Stimulated activated CD8-positive, alpha-beta memory T cell treated with anti-CD3 and anti-CD28 coated beads, Interleukin-12 subunit alpha, Interleukin-12 subunit beta, amount 100 ng/mL, for 4 hours (primary cell): ENCODE results near the gene SYMPK.
A peak's percentile ranks its signal among the peaks of the same experiment; 100 is the strongest.

ENCODE experiments used
- DNase-seq: peaks from one replicate; pipeline ENCODE4 v3.0.0-alpha.2; 2020; ENCODE audit warnings: low read depth

Gene SYMPK

DNA sequence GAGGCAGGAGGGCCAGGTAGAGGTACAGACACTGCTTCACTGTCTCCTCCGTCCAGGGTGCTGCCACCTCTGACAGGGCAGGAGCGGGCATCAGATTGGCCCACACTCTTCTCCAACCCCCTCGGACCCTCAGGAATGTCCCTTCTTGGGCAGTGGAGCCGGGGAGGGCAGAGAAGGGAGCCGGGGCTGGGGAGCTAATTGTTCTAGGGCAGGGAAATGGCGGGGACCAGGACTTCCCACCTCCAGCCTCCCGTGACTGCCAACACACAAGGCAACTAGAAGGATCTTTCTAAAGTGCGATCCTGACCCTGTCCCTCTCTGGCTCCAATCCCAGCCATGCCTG is 37.7 kb downstream of the SYMPK start:
- no peak for DNase-seq

DNA sequence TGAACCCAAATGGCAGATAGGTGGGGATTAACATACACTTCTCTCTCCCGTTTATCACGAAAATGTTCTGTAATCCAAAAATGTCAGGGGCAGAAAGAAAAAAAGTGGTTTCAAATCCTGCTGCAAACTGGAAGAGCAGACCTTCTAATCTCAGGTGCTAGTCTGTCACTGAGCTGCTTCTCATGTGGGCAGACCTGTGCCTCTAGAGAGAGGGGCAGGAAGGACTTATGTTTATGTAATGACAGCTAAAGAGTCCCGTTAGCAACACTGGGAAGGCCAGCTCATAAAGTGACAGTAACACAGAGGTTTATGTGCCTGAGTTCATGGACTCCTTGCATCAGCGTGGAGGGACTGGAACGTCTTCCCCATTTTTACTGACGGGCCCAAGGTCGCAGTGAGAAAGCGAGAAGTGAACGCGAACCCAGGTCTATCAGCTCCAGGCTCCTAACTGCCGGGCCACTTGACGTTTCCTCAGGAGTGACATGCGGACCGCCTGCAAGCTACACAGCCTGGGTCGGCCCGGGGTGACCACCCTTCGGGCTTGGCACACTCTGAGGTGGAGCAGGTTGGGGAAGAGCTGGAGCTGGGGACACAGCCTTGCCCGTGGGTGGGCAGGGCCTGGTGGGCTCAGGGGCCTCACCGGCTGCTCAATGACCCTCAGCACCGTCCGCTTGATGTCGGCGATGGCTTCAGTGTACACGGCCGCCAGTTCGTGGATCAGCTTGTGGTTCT is 38.2 kb downstream of the SYMPK start:
- DNase-seq = no peak

DNA sequence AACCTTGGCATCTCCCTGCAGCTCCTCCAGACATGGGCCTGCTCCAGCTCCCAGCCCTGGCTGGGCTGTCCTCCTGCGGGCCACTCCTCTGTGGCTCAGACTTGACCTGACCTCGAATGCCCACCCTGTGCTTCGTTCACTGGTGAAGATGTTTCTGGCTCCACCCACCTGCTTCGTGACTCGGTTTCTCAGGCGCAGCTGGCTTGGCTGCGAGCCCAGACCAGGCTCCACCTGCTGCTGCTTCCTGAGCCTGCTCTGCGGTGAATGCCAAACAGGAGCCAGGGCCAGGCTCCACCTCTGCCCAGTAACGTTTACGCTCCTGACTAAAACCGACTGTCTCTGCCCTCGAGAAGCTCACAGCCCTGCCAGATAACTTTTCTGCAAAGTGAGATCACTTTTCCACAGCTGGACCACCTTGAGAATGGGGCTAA is 38.9 kb downstream of the SYMPK start:
- no peak for DNase-seq

DNA sequence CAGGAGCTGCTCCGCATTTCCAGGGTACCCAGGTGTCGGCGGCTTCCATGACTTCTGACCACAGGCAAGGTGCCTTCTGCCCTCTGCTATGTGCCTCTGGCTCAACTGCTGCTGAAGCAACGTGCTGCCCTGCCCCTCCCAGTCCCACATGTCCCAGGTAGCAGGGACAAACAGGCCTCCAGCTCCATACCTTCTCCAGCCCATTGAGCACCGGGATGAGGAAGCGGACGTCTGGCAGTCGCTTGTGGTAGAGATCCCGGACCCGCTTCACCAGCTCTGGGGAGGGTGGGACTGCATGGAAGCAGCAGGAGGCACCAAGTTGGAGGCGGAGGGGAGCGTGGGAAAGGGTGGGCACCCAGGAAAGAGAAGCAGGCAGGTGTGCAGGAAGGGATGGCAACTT is 39.8 kb downstream of the SYMPK start:
- DNase-seq = no peak

DNA sequence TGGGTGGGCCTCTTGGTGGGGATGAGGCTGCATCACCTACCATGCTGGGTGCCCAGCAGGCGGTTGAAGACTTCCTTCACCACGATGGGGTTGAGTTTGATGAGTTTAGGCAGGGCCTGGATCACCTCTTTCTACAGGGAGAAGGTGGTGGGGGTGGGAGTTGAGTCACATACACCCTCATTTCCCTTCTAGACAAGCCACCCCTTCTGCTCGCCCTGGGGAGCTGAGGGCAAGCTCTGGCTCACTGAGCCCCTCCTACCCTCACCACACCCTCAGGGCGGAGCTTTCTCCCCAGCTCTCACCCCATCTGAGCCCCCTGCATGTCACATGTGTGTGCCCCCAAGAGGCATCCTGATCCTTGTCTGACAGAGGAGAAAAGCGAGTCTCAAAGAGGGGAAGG is 40.2 kb downstream of the SYMPK start:
- DNase-seq = no peak

DNA sequence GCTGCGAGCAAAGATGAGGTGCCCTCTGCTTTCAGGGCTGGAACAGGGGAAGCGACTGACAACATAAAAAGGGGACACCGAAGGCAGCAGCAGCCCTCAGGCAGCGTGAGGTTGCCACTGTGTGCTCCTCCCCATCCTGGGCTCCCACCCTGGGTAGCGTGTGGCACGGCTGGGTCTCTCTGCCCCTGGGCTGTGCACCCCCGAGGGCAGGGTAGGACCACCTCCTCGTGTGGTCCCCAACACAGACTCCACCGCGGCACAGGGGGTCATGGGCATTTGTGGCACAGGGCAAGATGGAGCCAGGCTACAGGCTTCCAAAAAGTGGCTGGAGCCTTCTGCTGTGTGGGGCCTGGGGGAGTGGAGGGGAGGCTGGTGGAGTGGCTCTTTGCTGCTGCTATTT is 41.4 kb downstream of the SYMPK start:
- no peak for DNase-seq

DNA sequence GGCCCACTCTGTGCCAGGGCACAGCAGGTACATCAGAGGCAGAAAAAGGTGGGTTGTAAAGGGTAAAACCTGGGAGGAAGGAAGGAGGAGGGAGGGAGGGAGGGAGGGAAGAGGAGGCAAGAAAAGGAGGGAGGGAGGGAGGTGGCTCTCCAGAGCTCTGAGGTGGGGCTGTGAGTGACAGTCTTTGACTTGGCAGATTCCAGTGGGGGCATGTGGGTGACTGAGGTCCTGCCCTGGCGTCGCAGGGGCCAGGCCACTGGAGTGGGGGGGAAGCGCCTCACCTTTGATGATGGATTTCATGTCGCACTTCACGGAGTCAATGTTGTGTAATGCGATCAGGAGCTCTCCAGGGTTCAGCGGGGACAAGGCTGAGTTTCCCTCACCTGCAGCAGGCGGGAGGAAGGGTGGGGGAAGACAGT is 41.8 kb downstream of the SYMPK start:
- DNase-seq = no peak

DNA sequence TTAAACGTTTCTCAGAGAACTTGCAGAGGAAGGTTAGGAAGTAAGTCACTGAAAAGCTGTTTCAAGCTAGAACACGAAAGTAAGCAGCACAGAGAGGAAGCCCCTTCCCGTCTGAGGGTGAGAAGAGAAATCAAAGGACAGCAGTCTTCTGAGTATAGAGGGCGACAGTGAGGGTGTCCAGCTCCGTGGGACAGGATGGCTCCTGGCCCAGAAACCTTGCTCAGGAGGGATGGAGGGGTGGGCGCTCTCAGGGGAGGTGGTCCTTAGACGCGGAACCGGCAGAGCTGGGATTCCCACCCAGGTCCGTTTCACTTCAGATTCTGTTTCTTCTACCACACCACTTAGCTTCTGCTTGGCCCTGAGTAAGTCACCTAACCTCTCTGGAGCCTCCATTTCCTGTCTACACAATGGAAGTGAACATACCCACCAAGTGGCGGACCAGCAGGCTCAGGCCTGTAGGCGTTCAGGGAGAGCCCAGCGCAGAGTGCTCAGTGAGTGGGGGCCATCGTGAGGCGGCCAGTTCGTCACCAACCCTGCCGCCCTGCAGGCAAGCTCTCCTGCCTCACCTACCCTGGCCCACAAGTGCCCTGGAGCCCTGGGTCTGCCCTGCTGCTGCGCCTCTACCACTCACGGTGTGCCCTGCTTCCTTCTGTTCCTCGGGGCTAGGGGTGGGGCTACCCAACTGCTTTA is 42.4 kb downstream of the SYMPK start:
- DNase-seq = no peak

DNA sequence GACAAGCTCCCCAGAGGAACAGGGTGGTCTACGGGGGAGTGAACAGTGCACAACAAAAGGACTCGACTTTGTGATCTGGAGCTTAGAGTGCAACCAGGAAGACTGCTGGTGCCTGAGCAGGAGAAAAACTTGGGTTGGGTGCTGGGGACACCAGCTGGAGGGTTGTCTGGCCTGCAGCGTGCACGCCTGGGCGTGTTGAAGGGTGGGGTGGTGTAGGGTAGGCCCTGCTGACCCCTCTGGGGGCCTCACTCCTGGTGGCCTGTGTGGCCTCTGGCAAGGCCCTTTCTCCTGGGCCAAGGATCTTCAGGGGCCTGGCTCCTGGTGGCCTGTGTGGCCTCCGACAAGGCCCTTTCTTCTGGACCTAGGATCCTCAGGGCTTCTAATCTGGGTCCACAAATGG is 43.2 kb downstream of the SYMPK start:
- no peak for DNase-seq

DNA sequence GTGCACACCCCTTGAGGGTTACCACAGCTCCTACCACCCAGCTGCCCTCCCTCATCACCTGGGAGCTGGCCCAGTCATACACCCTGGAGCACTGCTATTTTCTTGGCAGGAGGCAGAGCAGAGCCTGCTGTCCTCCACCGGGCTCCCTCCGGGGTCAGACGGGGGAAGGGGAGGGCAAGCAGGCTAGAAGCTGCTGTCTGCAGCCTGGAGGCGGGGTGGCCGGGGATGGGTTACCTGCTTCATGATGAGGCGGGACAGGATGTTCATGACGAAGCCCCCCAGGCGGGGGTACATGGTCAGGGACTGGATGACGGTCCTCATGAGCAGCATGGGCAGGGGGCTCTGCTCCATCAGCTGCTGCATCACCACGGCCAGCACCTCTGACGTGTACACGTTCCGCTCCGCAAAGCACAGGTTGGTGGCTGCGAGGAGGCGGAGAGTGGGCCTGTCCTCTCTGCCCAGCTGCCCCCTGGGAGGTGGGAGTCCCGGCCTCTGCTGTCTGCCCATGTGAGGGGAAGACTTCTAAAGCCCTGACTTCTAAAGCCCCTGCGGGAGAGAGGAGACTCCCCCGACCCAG is 45.1 kb downstream of the SYMPK start:
- no peak for DNase-seq

DNA sequence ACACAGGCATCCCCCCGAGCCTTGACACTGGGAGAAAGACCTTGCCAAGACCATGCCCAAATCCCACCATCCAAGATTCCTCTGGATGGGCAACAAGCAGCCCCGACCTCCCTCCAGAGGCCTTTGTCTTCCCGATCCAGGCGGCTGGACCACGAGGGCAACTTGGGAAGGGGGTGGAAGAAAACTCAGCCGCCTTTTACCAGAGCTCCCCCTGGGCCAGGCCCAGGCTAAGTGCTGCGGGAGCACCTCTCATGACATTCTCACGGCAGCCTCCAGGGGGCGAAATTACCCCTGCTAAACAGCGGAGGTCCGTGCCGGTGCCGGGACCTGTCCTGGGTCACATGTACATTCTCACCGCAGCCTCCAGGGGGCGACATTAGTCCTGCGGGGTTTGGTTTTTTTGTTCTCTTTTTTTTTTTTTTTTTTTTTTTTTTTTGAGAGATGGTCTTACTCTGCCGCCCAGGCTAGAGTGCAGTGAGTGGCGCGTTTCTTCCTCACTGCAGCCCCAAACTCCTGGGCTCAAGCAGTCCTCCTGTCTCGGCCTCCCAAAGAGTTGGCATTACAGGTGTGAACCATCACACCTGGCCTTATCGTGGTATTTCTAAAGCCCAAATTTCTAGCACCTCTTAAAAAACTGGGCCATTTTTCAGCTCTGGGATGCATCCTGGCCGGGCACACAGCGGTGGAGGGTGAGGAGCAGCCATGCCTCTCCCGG is 45.8 kb downstream of the SYMPK start:
- peak; percentile 84 for DNase-seq

DNA sequence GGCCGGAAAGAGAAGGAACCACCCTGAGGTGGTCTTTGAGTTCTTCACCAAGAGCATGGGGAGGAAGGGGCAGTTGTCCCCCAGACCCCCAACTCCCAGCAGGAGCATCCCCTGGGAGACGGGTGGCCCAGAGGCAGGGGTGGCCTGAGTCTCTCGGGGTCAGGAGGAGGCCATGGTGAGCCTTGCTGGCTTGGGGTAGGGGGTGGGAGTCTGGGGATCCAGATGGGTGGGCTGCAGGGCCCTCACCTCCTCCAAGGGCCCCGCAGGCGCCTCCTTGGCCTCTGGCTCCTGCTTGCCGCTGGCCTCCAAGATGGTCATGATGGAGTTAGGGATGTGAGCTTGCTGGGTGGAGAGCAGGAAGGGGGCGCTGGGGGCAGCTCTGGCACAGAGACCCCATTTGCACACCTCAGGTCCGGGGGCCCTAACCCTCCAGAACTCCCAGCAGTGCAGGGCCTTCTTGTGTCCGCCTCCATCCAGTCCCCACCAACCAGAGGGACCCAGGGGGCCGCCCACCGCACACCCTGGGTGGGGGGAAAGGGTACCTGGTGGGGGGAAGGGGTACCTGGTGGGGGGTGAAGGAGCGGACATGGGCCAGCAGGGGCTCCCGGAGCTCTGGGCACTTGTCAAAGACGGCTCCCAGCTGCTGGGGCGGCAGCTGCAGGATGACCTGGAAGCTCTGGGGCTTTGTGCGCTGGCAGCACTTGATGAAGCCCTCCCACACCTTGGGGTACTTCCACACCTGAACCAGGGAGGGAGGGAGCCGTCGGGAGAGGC is 46.5 kb downstream of the SYMPK start:
- no peak for DNase-seq

DNA sequence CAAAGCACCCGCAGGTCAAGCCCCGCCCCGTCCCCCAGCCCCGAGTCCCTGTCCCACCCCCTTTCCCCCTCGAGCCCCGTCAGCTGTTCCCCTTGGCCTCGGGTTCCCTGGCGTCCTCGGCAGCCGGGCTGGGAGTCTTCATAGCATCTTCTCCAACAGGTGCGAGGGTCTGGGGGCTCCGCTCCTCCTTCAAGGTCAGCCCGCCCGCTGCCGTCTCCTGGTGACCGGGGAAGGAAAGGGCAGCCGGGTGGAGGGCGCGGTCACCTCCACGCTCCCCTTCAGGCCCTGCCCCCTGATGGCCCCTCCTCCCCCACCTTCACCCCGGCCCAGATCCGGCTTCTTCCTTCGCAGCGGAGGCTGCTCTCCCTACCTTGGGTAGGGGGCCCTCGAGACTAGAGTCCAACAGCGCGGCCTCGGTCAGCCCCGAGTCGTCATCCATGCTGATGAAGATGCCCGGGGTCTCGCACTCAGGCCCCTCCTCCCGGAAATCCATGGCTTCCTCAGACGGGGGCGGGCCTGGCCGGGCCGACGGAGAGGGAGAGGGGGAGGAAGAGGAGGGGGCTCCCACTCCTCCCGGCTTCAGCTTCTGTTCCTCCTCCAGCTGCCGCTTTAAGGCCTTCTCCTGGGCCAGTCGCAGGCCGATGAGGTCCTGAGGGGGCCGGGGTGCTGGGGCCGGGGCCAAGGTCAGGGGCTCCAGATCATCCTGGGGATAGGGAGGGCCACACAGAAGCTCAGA is 47.3 kb downstream of the SYMPK start:
- DNase-seq = no peak

DNA sequence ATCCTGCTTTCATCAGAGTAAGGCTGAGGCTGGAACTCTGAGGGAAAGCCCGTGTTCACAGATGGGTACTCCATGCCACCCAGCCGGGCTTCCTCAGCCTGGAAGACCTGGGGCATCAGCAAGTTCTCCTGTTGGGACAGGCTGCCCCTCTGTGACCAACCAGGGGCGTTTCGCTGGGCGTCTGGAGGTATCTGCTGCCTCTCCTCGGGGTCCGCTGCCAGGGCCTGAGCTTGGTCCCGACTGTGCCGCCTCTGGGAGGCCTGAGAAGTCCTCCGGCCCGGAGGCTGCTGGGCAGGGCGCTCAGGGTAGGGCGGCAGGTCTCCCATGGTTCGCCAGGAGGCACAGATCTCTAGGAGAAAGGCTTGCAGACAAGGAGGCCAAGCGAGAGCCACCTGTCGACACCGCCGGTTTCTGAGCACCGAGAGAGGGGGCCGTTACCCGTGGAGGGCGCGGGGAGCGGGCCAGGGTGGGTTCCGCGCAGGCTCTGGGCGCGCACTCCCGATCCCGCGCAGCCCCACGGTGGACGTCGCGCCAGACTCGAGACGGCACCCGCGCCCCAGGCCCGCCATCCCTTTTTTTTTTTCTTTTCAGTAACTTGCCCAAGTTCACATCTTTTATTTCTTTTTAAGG is 48.0 kb downstream of the SYMPK start, which contains the start of gene RSPH6A:
Gene RSPH6A (minus strand): TSS at position 458 of the 630 bp plus-strand sequence. CDS start 132 bp downstream, at position 326.
- DNase-seq = no peak

DNA sequence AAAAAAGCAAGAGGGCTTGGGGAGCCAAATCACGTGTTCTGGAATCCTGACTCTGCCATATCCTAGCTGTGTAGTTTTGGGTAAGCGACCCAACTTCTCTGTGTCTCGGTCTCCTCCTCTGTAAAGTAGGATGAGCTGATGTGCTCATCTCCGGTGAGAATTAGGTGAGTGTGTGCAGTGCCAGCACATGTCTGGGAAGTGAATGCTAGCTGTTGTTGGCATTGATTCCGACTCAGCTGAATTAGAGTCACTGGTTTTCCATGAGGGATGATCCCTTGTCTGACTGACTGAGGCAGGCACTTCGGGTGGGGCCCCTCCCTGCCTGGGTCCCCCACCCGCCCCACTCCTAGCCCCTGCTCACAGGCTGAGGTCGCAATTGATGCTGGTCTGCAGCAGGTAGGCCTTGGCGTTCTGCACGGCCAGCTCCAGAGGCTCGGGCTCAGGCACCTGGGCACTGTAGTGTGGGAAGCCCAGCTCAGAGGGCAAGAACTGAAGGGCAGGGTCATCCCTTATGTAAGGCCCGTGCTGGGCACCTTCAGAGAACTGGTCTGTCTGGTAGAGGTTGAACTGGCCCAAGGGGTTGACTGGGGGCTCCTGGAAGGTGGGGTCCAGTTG is 48.7 kb downstream of the SYMPK start:
- DNase-seq = no peak

DNA sequence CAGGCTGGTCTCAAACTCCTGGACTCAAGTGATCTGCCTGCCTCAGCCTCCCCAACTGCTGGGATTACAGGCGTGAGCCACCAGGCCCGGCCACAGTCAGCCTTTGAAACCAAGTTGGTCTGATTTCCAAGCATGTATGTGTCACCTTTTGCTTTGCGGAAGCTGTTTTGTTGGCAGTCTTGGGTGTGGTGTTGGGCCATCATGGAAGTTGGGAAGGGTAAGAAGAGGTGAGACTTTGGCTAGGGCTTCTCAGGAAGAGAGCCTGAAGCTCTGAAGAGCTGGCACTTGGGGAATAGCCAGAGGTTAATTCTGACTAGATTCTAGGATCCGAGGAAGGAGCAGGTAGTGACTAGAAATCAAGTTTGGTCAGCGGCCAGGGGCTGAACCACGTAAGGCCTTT is 50.6 kb downstream of the SYMPK start:
- no peak for DNase-seq

DNA sequence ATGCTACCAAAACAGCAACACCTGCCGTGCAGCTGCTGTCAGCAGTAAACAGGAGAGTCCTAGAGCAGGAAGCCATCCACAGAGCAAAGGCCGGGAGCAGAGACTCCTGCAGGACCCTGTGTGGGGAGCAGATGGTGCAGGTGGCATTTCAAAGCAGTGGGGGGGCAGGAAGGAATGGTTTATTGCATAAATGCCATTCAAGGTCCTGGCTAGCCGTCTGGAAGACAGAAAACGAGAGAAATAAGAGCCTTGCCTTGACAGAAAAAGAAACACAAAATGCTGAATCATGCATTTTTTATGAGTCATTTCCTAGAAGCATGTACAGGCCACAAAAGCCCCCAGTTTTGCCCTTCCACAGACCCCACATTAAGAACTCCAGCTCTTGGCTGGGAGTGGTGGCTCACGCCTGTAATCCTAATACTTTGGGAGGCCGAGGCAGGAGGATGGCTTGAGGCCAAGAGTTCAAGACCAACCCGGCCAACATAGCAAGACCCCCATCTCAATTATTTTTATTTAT is 53.2 kb downstream of the SYMPK start:
- DNase-seq = no peak

DNA sequence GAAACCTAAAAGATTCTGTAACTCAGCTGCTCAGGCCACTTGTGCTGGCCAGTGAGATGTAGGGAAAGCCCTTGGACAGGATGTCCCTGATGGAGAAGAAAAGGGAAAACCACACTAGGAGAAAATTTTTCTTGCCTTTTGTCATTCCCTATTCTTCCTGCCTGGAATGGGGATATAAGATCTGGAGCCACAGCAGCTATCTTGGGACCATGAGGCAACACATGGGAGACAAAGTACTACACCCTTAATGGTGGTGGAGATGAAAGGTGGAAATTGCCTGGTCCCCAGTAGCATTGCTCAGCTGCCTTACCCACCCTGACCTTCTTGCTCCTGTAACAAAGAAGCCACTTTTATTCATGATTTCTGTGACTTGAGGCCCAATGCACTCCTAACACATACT is 57.2 kb downstream of the SYMPK start:
- no peak for DNase-seq

DNA sequence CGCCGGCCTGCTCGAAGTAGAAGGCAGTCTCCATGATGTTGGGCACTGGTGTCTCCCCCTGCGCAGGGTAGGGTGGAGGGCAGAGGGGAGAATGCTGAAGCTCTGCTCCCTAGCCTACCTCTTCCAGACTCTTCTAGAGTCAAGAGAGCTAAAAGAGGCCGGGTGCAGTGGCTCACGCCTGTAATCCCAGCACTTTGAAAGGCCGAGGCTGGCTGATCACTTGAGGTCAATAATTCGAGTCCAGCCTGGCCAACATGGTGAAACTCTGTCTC is 58.1 kb downstream of the SYMPK start:
- no peak for DNase-seq
